Activated CD8-positive, alpha-beta T cell treated with anti-CD3 and anti-CD28 coated beads for 36 hours (primary cell): Measurements from ENCODE around the gene TAS2R3. TPM values are rescaled to one million over a fixed set of nuclear protein-coding genes. Genes with fewer than 3 reads are reported as not detected.

Source experiments
- ATAC-seq: fragments of 200-7000 bp; cut with Tn5 transposase; one replicate; pipeline ENCODE4 v1.10.0; 2021; ENCODE audit warnings: mild to moderate bottlenecking, moderate library complexity
- CTCF ChIA-PET: fragments of 350-600 bp; sonication (Branson Sonifier 250); formaldehyde crosslinking; loops from one replicate; lab custom pipeline; 2021; ENCODE audit warnings: antibody characterized with exemption; lab: Charles Lee
- POLR2A ChIA-PET: fragments of 350-600 bp; sonication (Branson Sonifier 250); formaldehyde crosslinking; loops from one replicate; lab custom pipeline; 2021; ENCODE audit warnings: antibody characterized with exemption; lab: Charles Lee
- DNase-seq: peaks from one replicate; pipeline ENCODE4 v3.0.0-alpha.2; 2020
- H3K27ac Mint-ChIP-seq: one replicate; pipeline ENCODE4 v1.8.0; 2021; ENCODE audit warnings: mild to moderate bottlenecking, mixed read lengths
- H3K27me3 Mint-ChIP-seq: one replicate; pipeline ENCODE4 v1.8.0; 2021; ENCODE audit warnings: mixed read lengths
- H3K36me3 Mint-ChIP-seq: one replicate; pipeline ENCODE4 v1.8.0; 2021; ENCODE audit warnings: low read depth, mixed read lengths
- H3K4me1 Mint-ChIP-seq: one replicate; pipeline ENCODE4 v1.8.0; 2021; ENCODE audit warnings: low read depth, mixed read lengths
- H3K4me3 Mint-ChIP-seq: one replicate; pipeline ENCODE4 v1.8.0; 2021; ENCODE audit warnings: mild to moderate bottlenecking, moderate library complexity, mixed read lengths
- H3K9me3 Mint-ChIP-seq: one replicate; pipeline ENCODE4 v1.8.0; 2021; ENCODE audit warnings: mixed read lengths
- intact Hi-C: fragments of 100-400 bp; cut with micrococcal nuclease; formaldehyde crosslinking; loops from one replicate; pipeline ENCODE4 v1.10.0; 2022
- total RNA-seq, 2 experiments: library from RNA; stranded (reverse); gene quantifications; one replicate each; pipeline ENCODE4 v1.2.3, GENCODE V29; 2021
- TF ChIP-seq, protein P1 (sequence below): fragments of 200-600 bp; IDR thresholded peaks from one replicate; pipeline ENCODE4 v1.8.0; 2022; ENCODE audit warnings: antibody characterized with exemption, mild to moderate bottlenecking

Gene TAS2R3
- total RNA-seq, 2 experiments from 2014 or later = 0.94 to 1.0 TPM

DNA sequence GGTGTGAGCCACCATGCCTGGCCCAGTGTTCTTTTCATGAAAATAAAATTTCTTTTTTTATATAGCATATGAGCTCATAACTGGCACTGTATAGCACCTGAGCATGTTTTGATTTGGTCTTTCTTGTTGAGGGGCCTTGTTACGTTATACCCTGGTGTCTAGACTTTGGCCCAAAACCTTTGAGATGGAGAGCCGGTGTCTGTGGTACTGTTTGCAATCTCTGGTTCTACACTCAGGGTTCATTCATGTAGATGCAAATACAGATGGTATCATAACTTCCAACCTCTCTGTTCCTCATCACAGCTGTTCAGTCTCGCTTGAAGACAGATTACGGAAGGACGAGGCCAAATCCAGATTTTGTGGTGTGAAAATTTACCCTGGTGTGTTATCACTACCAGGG is 26.0 kb downstream of the TAS2R3 start, which contains the start of gene TAS2R5:
TAS2R5 (plus strand) TSS at position 301 of the 400 bp plus-strand sequence. CDS start 145 bp downstream, outside the sequence.
- POLR2A ChIA-PET = no interaction called here
- CTCF ChIA-PET = no interaction called here
- Mint-ChIP-seq H3K4me3 (no peak within 1 kb of the TSS), H3K27me3 (no peaks in the 10 kb centered on the region), H3K4me1 (no peaks in the 10 kb centered on the region), H3K36me3 (peaks cover 13% of the 10 kb centered on the region), H3K9me3 (no peaks in the 10 kb centered on the region), H3K27ac (no peak within 1 kb of the TSS)
- no peak for DNase-seq
- ATAC-seq = no peak
- intact Hi-C loops = no loop called here
- TF ChIP-seq, protein P1, sequence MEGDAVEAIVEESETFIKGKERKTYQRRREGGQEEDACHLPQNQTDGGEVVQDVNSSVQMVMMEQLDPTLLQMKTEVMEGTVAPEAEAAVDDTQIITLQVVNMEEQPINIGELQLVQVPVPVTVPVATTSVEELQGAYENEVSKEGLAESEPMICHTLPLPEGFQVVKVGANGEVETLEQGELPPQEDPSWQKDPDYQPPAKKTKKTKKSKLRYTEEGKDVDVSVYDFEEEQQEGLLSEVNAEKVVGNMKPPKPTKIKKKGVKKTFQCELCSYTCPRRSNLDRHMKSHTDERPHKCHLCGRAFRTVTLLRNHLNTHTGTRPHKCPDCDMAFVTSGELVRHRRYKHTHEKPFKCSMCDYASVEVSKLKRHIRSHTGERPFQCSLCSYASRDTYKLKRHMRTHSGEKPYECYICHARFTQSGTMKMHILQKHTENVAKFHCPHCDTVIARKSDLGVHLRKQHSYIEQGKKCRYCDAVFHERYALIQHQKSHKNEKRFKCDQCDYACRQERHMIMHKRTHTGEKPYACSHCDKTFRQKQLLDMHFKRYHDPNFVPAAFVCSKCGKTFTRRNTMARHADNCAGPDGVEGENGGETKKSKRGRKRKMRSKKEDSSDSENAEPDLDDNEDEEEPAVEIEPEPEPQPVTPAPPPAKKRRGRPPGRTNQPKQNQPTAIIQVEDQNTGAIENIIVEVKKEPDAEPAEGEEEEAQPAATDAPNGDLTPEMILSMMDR = no peak

DNA sequence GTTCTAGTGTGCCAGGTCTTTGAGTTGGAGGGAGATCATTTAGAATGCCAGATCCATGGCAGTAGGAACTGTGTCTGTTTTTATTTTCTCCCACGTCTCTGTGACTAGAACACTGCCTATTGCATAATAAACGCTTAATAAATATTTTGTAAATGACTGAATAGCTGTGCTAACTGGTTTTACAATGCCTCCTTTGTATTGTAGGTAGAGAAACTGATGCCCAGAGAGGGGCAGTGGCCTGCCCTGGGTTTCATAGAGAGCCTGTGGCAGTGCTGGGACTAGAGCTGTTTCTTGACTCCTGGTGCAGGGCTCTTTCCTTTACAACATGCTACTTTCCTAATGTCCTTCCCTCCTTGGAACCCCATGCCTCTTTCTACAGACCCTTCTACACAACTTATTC is 28.6 kb downstream of the TAS2R3 start:
- intact Hi-C loops = no loop called here
- no peak overlapping the region for H3K4me3 Mint-ChIP-seq
- no peaks in the 10 kb centered on the region for H3K9me3 Mint-ChIP-seq
- no peak overlapping the region for H3K27ac Mint-ChIP-seq
- H3K4me1 Mint-ChIP-seq = no peaks in the 10 kb centered on the region
- ATAC-seq = no peak
- no peak for DNase-seq
- H3K36me3 Mint-ChIP-seq = peaks cover 11% of the 10 kb centered on the region
- CTCF ChIA-PET = no interaction called here
- TF ChIP-seq, protein P1 = no peak
- H3K27me3 Mint-ChIP-seq = no peaks in the 10 kb centered on the region
- POLR2A ChIA-PET = no interaction called here

Other genes starting within 250 kb of the TAS2R3 start
- 10 to 100 TPM; 70.1 to 73.7 TPM for gene AGK, start 212.7 kb upstream of the TAS2R3 start, total RNA-seq
- gene DENND11, start 61.9 kb upstream of the TAS2R3 start, total RNA-seq = 10 to 100 TPM; 28.6 to 32.2 TPM
- gene WEE2, start 55.7 kb upstream of the TAS2R3 start, total RNA-seq = not detected
- gene SSBP1, start 25.7 kb upstream of the TAS2R3 start, total RNA-seq = 100 to 1,000 TPM; 247 to 249 TPM
- gene TAS2R4, start 12.6 kb downstream of the TAS2R3 start, total RNA-seq = under 1 TPM; 0.43 to 0.54 TPM
- 1 to 10 TPM in 1 of 2 experiments, under 1 TPM in 1; 0.83 to 1.8 TPM for gene TAS2R5, start 26.1 kb downstream of the TAS2R3 start, total RNA-seq
- gene PRSS37, start 77.4 kb downstream of the TAS2R3 start, total RNA-seq = not detected
- gene OR9A4, start 152.3 kb downstream of the TAS2R3 start, total RNA-seq = not detected
- not detected for gene CLEC5A, start 182.9 kb downstream of the TAS2R3 start, total RNA-seq
- not detected for gene TAS2R38, start 209.7 kb downstream of the TAS2R3 start, total RNA-seq
- under 1 TPM in 1 of 2 experiments, not detected in 1; 0.20 TPM for gene MGAM, start 231.8 kb downstream of the TAS2R3 start, total RNA-seq